NCI-H82 treated with DMSO at 0.1 percent for 48 hours (cell line): ENCODE data around the gene ST8SIA1.

ENCODE experiments used
- DNase-seq: peaks from one replicate; lab custom pipeline; 2025; ENCODE audit not compliant: unreplicated experiment; lab: John Stamatoyannopoulos, UW

The ST8SIA1 gene

GRCh38 chr12:22246217-22246846 is 88.2 kb downstream of the ST8SIA1 start:
- DNase-seq, result no peak

GRCh38 chr12:22242726-22243125 is 91.8 kb downstream of the ST8SIA1 start:
- DNase-seq, result peak; percentile 75

GRCh38 chr12:22238211-22238610 is 96.3 kb downstream of the ST8SIA1 start:
- DNase-seq, result no peak

GRCh38 chr12:22234561-22234960 is 99.9 kb downstream of the ST8SIA1 start:
- DNase-seq, result no peak

GRCh38 chr12:22231836-22232235 is 102.7 kb downstream of the ST8SIA1 start:
- DNase-seq, result no peak

GRCh38 chr12:22231078-22231477 is 103.4 kb downstream of the ST8SIA1 start:
- no peak for DNase-seq

- no peak for DNase-seq
Observed at GRCh38 chr12:22230280-22230794, 104.2 kb downstream of the ST8SIA1 start.

- DNase-seq, result no peak
Observed at GRCh38 chr12:22229652-22230279, 104.7 kb downstream of the ST8SIA1 start.

GRCh38 chr12:22228022-22228875 is 106.3 kb downstream of the ST8SIA1 start:
- DNase-seq, result no peak

GRCh38 chr12:22223356-22223755 is 111.2 kb downstream of the ST8SIA1 start:
- DNase-seq, result no peak

GRCh38 chr12:22217556-22217955 is 117.0 kb downstream of the ST8SIA1 start:
- no peak for DNase-seq

- DNase-seq, result no peak
Observed at GRCh38 chr12:22215467-22216253, 118.8 kb downstream of the ST8SIA1 start.

GRCh38 chr12:22211128-22211527 is 123.4 kb downstream of the ST8SIA1 start:
- no peak for DNase-seq

- no peak for DNase-seq
Observed at GRCh38 chr12:22209422-22209821, 125.1 kb downstream of the ST8SIA1 start.

GRCh38 chr12:22206111-22206728 is 128.3 kb downstream of the ST8SIA1 start:
- DNase-seq, result no peak

- no peak for DNase-seq
Observed at GRCh38 chr12:22204391-22204790, 130.1 kb downstream of the ST8SIA1 start.

GRCh38 chr12:22202847-22203246 is 131.7 kb downstream of the ST8SIA1 start:
- no peak for DNase-seq

GRCh38 chr12:22201101-22201500 is 133.4 kb downstream of the ST8SIA1 start:
- DNase-seq, result no peak

- no peak for DNase-seq
Observed at GRCh38 chr12:22196236-22196635, 138.3 kb downstream of the ST8SIA1 start.

GRCh38 chr12:22190969-22191368 is 143.5 kb downstream of the ST8SIA1 start:
- DNase-seq, result no peak

- no peak for DNase-seq
Observed at GRCh38 chr12:22188431-22188830, 146.1 kb downstream of the ST8SIA1 start.
